Activated CD8-positive, alpha-beta memory T cell treated with anti-CD3 and anti-CD28 coated beads, Interleukin-2, amount 10 ng/mL, durations not matched to agents 7 days and 5 days (primary cell): ENCODE data around the gene SPATA7. TPM values are rescaled to one million over a fixed set of nuclear protein-coding genes. Genes with fewer than 3 reads are reported as not detected.

Experiments used
- ATAC-seq: fragments of 150-1000 bp; cut with Tn5 transposase; one replicate; pipeline ENCODE4 v1.10.0; 2021; ENCODE audit warnings: moderate library complexity
- CTCF ChIA-PET: fragments of 350-600 bp; sonication (Branson Sonifier 250); formaldehyde crosslinking; loops from one replicate; lab custom pipeline; 2021; ENCODE audit warnings: antibody characterized with exemption; lab: Charles Lee
- DNase-seq: peaks from one replicate; pipeline ENCODE4 v3.0.0-alpha.2; 2020
- H3K27ac Mint-ChIP-seq: one replicate; pipeline ENCODE4 v1.8.0; 2021; ENCODE audit warnings: mild to moderate bottlenecking, mixed read lengths
- H3K27me3 Mint-ChIP-seq: one replicate; pipeline ENCODE4 v1.8.0; 2021; ENCODE audit warnings: mixed read lengths
- H3K36me3 Mint-ChIP-seq: one replicate; pipeline ENCODE4 v1.8.0; 2021; ENCODE audit warnings: mild to moderate bottlenecking, mixed read lengths
- H3K4me1 Mint-ChIP-seq: one replicate; pipeline ENCODE4 v1.8.0; 2021; ENCODE audit warnings: mixed read lengths
- H3K4me3 Mint-ChIP-seq: one replicate; pipeline ENCODE4 v1.8.0; 2021; ENCODE audit warnings: mild to moderate bottlenecking, moderate library complexity, mixed read lengths
- H3K9me3 Mint-ChIP-seq: one replicate; pipeline ENCODE4 v1.8.0; 2022; ENCODE audit warnings: low read depth, mixed read lengths
- total RNA-seq, 2 experiments: library from RNA; stranded (reverse); gene quantifications; one replicate each; pipeline ENCODE4 v1.2.3, GENCODE V29; 2021

Gene SPATA7
- total RNA-seq, 2 experiments from 2014 or later = 3.0 to 4.5 TPM

- H3K36me3 Mint-ChIP-seq = peaks cover 5% of the 10 kb centered on the region
- ATAC-seq = no peak
- no peaks in the 10 kb centered on the region for H3K9me3 Mint-ChIP-seq
- H3K4me1 Mint-ChIP-seq = no peaks in the 10 kb centered on the region
- DNase-seq = no peak
- H3K27ac Mint-ChIP-seq = no peak overlapping the region
- CTCF ChIA-PET = no interaction called here
- H3K4me3 Mint-ChIP-seq = no peak overlapping the region
- H3K27me3 Mint-ChIP-seq = no peaks in the 10 kb centered on the region
These were observed 39.1 kb downstream of the SPATA7 start for GRCh38 chr14:88424573-88424972.

- no peaks in the 10 kb centered on the region for H3K4me1 Mint-ChIP-seq
- ATAC-seq = no peak
- no peaks in the 10 kb centered on the region for H3K9me3 Mint-ChIP-seq
- no peak for DNase-seq
- H3K36me3 Mint-ChIP-seq = no peaks in the 10 kb centered on the region
- H3K4me3 Mint-ChIP-seq = no peak overlapping the region
- CTCF ChIA-PET = no interaction called here
- H3K27me3 Mint-ChIP-seq = no peaks in the 10 kb centered on the region
- H3K27ac Mint-ChIP-seq = no peak overlapping the region
These were observed 40.8 kb downstream of the SPATA7 start for GRCh38 chr14:88426271-88426670.

DNA sequence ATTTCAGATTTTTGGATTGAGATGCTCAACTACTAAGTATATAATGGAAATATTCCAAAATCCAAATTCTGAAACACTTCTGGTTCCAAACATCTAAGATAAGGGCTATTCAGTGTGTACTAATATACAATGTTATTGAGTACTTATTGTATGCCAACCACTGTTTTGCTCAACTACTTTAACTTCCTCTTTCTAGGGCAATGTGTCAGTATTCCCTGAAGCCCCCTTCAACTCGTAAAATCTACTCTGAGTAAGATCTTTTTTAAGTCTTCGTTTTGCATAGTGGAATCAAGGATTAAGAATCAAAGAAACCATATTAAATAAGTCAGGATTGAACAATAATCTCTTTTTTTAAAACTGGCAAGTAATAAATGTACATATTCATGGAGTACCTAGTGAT, 45.5 kb downstream of the SPATA7 start:
- no peaks in the 10 kb centered on the region for H3K4me1 Mint-ChIP-seq
- H3K27me3 Mint-ChIP-seq = no peaks in the 10 kb centered on the region
- no peaks in the 10 kb centered on the region for H3K9me3 Mint-ChIP-seq
- H3K36me3 Mint-ChIP-seq = no peaks in the 10 kb centered on the region
- no peak overlapping the region for H3K27ac Mint-ChIP-seq
- DNase-seq = no peak
- no peak for ATAC-seq
- no peak overlapping the region for H3K4me3 Mint-ChIP-seq
- CTCF ChIA-PET = no interaction called here

- CTCF ChIA-PET = no interaction called here
- H3K4me1 Mint-ChIP-seq = no peaks in the 10 kb centered on the region
- peaks cover 2% of the 10 kb centered on the region for H3K36me3 Mint-ChIP-seq
- H3K27ac Mint-ChIP-seq = no peak overlapping the region
- no peaks in the 10 kb centered on the region for H3K27me3 Mint-ChIP-seq
- no peaks in the 10 kb centered on the region for H3K9me3 Mint-ChIP-seq
- ATAC-seq = no peak
- H3K4me3 Mint-ChIP-seq = no peak overlapping the region
- no peak for DNase-seq
These were observed 52.2 kb downstream of the SPATA7 start for GRCh38 chr14:88437658-88438057.

DNA sequence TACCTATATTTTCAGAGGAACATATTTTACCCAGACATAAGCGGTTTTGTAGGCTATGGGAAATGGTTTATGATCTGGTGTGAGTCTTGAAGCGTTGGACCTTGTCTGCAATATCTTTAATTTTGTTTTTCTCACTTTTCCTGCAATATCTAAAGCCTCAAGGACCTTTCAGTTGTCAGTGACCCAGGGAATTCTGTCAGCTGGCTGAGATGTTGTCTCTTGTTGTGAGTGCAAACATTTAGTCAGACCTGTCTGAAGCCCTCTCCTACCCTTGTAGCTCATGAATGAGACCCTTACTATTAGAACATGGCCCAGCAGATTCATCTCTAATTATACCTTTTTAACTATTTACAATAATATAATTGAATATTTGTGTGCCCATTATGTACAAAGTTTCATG, 53.6 kb downstream of the SPATA7 start:
- no peaks in the 10 kb centered on the region for H3K27me3 Mint-ChIP-seq
- DNase-seq (no peak), ATAC-seq (no peak)
- no peaks in the 10 kb centered on the region for H3K4me1 Mint-ChIP-seq
- H3K36me3 Mint-ChIP-seq = peaks cover 2% of the 10 kb centered on the region
- no peak overlapping the region for H3K27ac Mint-ChIP-seq
- CTCF ChIA-PET = no interaction called here
- no peak overlapping the region for H3K4me3 Mint-ChIP-seq
- H3K9me3 Mint-ChIP-seq = no peaks in the 10 kb centered on the region

DNA sequence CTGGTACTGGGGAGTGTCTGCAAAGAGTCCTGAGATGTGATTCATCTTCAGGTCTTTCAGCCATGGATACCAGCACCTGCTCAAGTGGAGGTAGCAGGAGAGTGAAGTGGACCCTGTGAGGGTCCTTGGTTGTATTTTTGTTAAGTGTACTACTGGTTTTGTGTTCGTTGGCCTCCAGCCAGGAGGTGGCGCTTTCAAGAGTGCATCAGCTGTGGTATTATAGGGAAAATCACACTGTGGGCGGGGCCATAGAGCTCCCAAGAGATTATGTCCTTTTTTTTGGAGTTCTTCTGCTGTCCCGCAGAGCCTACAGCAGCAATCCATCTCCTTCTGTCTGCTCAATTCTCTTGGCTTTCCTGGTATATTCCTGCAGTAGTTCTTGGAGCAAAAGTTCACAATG, 66.8 kb downstream of the SPATA7 start:
- CTCF ChIA-PET = no interaction called here
- no peak for DNase-seq
- no peak overlapping the region for H3K27ac Mint-ChIP-seq

GRCh38 chr14:88454886-88455285, 69.4 kb downstream of the SPATA7 start:
- no peak for ATAC-seq
- no peak for DNase-seq
- Mint-ChIP-seq H3K4me3 (no peak overlapping the region), H3K27ac (no peak overlapping the region), H3K9me3 (peaks cover 2% of the 10 kb centered on the region), H3K27me3 (no peaks in the 10 kb centered on the region), H3K36me3 (peaks cover 6% of the 10 kb centered on the region), H3K4me1 (no peaks in the 10 kb centered on the region)
- CTCF ChIA-PET = no interaction called here

More for the DNA sequence above, 66.8 kb downstream of the SPATA7 start:
- H3K27me3 Mint-ChIP-seq = no peaks in the 10 kb centered on the region
- no peak overlapping the region for H3K4me3 Mint-ChIP-seq
- peaks cover 11% of the 10 kb centered on the region for H3K36me3 Mint-ChIP-seq
- ATAC-seq = no peak
- H3K4me1 Mint-ChIP-seq = no peaks in the 10 kb centered on the region
- H3K9me3 Mint-ChIP-seq = peaks cover 6% of the 10 kb centered on the region

DNA sequence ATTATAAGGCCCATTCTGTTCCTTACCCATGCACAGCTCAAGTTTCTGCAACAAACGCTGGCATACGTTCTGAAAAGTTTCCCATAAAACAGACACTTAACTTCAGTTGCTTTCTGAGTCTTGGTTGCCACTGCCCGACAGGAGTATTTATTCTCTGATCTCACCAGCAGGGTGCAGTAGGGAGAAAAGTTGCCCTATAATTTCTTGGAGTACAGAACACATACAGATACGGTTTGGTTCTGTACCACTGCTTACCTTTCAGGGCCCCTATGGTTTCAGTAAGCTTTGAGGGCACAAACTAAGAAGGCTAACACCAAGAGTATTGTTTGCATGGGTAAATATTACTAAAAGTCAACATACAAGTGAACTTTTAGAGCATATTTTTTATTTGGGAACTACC, 77.9 kb downstream of the SPATA7 start:
- no peak for ATAC-seq
- DNase-seq = no peak
- CTCF ChIA-PET = interaction anchor here (0.9 kb wide), 2 partner anchors 70 to 274 kb away, joined by 3 to 4 read pairs; no protein-coding TSS in a partner anchor
- Mint-ChIP-seq H3K9me3 (no peaks in the 10 kb centered on the region), H3K4me1 (no peaks in the 10 kb centered on the region), H3K4me3 (no peak overlapping the region), H3K36me3 (no peaks in the 10 kb centered on the region), H3K27ac (no peak overlapping the region), H3K27me3 (no peaks in the 10 kb centered on the region)

GRCh38 chr14:88468406-88468805, 82.9 kb downstream of the SPATA7 start:
- no peak overlapping the region for H3K4me3 Mint-ChIP-seq
- CTCF ChIA-PET = no interaction called here
- H3K9me3 Mint-ChIP-seq = no peaks in the 10 kb centered on the region
- H3K27ac Mint-ChIP-seq = no peak overlapping the region
- no peaks in the 10 kb centered on the region for H3K27me3 Mint-ChIP-seq
- DNase-seq = no peak
- ATAC-seq = no peak
- H3K4me1 Mint-ChIP-seq = no peaks in the 10 kb centered on the region
- H3K36me3 Mint-ChIP-seq = no peaks in the 10 kb centered on the region

GRCh38 chr14:88470542-88471440, 85.3 kb downstream of the SPATA7 start:
- H3K9me3 Mint-ChIP-seq = no peaks in the 10 kb centered on the region
- no peaks in the 10 kb centered on the region for H3K4me1 Mint-ChIP-seq
- no peaks in the 10 kb centered on the region for H3K27me3 Mint-ChIP-seq
- H3K4me3 Mint-ChIP-seq = no peak overlapping the region
- no peaks in the 10 kb centered on the region for H3K36me3 Mint-ChIP-seq
- DNase-seq (no peak), ATAC-seq (no peak)
- H3K27ac Mint-ChIP-seq = no peak overlapping the region
- CTCF ChIA-PET = no interaction called here

DNA sequence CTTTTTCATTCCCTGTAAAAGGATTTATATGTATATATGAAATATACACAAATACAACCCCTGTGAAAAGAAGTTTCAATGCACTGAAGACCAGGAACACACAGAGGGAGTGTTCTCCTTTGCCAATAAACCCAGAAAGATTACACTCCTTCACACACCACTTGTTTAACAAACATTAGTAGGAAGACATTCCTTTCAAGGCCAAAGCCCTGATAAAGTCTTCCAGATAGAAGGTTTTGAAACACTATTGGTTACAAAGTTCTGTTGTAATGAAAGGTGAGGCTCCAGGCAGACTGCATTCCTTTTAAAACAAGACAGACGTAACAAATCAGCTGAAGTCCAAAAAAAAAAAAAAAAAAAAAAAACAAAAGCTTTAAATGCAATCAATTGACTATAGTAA, 88.3 kb downstream of the SPATA7 start:
- ATAC-seq (no peak), DNase-seq (no peak)
- H3K27me3 Mint-ChIP-seq = no peaks in the 10 kb centered on the region
- H3K9me3 Mint-ChIP-seq = no peaks in the 10 kb centered on the region
- H3K4me3 Mint-ChIP-seq = no peak overlapping the region
- H3K36me3 Mint-ChIP-seq = no peaks in the 10 kb centered on the region
- CTCF ChIA-PET = interaction anchor here (0.6 kb wide), 1 partner anchor 283 kb away, joined by 4 read pairs; no protein-coding TSS in a partner anchor
- H3K4me1 Mint-ChIP-seq = no peaks in the 10 kb centered on the region
- no peak overlapping the region for H3K27ac Mint-ChIP-seq

DNA sequence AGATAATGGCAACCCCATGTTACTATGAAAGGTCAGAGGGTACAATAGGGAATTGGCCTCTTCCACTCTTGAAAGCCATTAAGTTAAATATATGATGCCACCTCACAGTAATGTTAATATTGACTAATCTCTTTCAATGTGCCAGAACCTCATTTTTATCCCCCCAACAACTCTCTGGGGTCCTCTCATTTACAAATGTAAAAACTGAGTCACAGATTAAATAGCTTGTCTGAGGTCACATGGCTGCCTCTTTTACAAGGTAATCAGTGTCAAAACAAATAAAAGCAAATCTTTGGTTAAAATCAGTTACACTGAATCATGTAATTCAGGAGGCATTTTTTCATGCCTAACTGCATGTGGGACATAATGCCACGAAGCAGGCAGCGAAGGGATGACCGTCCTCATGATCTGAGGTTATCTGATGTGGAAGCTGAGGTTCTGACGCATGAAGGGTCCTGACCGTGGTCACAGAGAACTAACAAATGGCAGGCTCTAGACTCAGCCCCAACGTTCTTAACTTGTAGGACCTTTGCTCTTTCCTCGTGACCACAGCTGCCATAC, 90.8 kb downstream of the SPATA7 start:
- CTCF ChIA-PET = no interaction called here
- H3K36me3 Mint-ChIP-seq = no peaks in the 10 kb centered on the region
- no peak overlapping the region for H3K4me3 Mint-ChIP-seq
- H3K27ac Mint-ChIP-seq = no peak overlapping the region
- H3K27me3 Mint-ChIP-seq = no peaks in the 10 kb centered on the region
- DNase-seq (no peak), ATAC-seq (no peak)
- no peaks in the 10 kb centered on the region for H3K9me3 Mint-ChIP-seq
- H3K4me1 Mint-ChIP-seq = no peaks in the 10 kb centered on the region

DNA sequence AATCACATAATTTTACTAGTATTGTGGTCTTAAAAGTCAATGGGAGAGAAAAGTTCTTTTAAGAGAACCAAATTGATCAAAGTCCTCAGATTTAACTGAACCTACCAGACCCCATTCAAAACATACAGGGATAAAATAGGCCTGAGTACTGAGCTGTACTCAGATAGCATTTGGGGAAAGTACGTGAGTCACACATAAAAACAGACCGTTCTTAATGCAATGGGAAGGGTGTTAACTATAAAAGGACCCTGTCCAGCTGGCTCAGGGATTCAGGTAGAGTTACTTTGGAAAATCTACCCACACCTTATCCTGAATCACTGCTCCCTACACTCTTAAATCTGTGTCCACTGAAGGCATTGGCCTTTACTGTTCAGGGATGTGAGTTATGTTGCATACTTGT, 91.4 kb downstream of the SPATA7 start:
- Mint-ChIP-seq H3K9me3 (no peaks in the 10 kb centered on the region), H3K27me3 (no peaks in the 10 kb centered on the region), H3K4me3 (no peak overlapping the region), H3K4me1 (no peaks in the 10 kb centered on the region), H3K27ac (no peak overlapping the region), H3K36me3 (no peaks in the 10 kb centered on the region)
- DNase-seq (no peak), ATAC-seq (no peak)
- CTCF ChIA-PET = no interaction called here
